Progenitor cell of endocrine pancreas (in vitro differentiated cells): ENCODE results near the gene ABHD5. TPM values are rescaled to one million over a fixed set of nuclear protein-coding genes. Genes with fewer than 3 reads are reported as not detected.
A peak's percentile ranks its signal among the peaks of the same experiment; 100 is the strongest.

Source experiments
- DNase-seq: peaks from one replicate; pipeline ENCODE4 v3.0.0; 2021; ENCODE audit warnings: low spot score; ENCODE audit not compliant: unreplicated experiment
- H3K27ac Mint-ChIP-seq: 2 replicates; pipeline ENCODE4 v1.8.0; 2021; ENCODE audit warnings: mild to moderate bottlenecking, moderate library complexity, mixed read lengths
- H3K27me3 Mint-ChIP-seq: 2 replicates; pipeline ENCODE4 v1.8.0; 2021; ENCODE audit warnings: mixed read lengths
- H3K36me3 Mint-ChIP-seq: 2 replicates; pipeline ENCODE4 v1.8.0; 2022; ENCODE audit warnings: mixed read lengths; ENCODE audit not compliant: insufficient read depth
- H3K4me1 Mint-ChIP-seq: 2 replicates; pipeline ENCODE4 v1.8.0; 2021; ENCODE audit warnings: low read depth, mixed read lengths
- H3K4me3 Mint-ChIP-seq: 2 replicates; pipeline ENCODE4 v1.8.0; 2021; ENCODE audit warnings: low read depth, mild to moderate bottlenecking, moderate library complexity, mixed read lengths
- H3K9me3 Mint-ChIP-seq: 2 replicates; pipeline ENCODE4 v1.8.0; 2021; ENCODE audit warnings: low read depth, mixed read lengths
- CTCF ChIP-seq: fragments of 200-600 bp; sonication (generic); IDR thresholded peaks from one replicate; pipeline ENCODE4 v1.5.0; 2021; ENCODE audit warnings: antibody characterized with exemption, mild to moderate bottlenecking; ENCODE audit not compliant: unreplicated experiment
- total RNA-seq: library from RNA; stranded (reverse); gene quantifications from 2 replicates; pipeline ENCODE4 v1.2.1, GENCODE V29; 2021

The ABHD5 gene
- total RNA-seq, 1 donor from 2014 or later: 14.8 TPM

DNA sequence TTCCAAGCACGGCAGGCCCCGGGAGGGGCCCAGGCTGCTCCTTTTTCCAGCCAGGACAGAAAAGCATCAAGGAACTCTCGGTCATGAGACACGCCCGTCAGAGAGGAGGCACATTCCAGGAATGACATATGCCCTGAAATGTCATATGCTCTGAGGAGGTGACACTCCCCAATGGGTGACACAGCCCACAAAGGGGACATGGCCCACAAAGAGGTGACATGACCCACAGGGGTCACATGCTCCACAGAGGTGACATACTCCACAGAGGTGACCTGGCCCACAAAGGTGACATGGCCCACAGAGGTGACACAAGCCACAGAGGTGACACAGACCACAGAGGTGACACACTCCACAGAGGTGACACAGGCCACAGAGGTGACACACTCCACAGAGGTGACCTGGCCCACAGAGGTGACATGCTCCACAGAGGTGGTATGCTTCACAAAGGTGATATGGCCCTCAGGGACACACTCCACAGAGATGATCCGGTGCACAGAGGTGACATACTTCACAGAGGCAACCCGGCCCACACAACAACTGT lies 79.2 kb downstream of the ABHD5 start:
- Mint-ChIP-seq H3K36me3 (no peaks in the 10 kb centered on the region), H3K4me1 (peaks cover 2% of the 10 kb centered on the region), H3K4me3 (peak overlapping the region; percentile 40), H3K9me3 (no peaks in the 10 kb centered on the region), H3K27ac (no peak overlapping the region), H3K27me3 (peaks cover 32% of the 10 kb centered on the region)
- no peak for TF ChIP-seq CTCF
- DNase-seq: no peak

- Mint-ChIP-seq H3K36me3 (no peaks in the 10 kb centered on the region), H3K27me3 (peaks cover 32% of the 10 kb centered on the region), H3K4me3 (no peak overlapping the region), H3K27ac (no peak overlapping the region), H3K4me1 (peaks cover 2% of the 10 kb centered on the region), H3K9me3 (no peaks in the 10 kb centered on the region)
- no peak for TF ChIP-seq CTCF
- DNase-seq: no peak
These were observed 79.8 kb downstream of the ABHD5 start for GRCh38 chr3:43770426-43771103.

DNA sequence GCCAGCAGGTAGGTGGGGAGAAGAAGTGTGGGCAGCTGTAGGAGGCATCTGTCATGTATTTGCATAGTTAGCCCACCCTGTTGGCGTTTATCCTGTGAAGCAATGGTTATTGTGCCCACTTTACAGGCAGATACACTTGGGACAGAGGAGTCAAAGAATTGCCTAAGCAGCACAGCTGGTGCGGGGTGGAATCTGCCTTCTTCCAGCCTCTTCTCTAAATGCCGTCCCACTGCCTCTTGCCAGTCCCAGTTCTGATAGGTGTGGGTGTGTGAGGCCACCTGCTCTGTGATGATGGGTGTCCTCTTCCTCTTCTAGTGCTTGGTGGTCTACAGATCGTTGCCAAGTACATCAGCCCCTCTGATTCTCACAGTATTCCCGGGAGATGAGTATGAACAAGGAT lies 80.9 kb downstream of the ABHD5 start:
- no peaks in the 10 kb centered on the region for H3K36me3 Mint-ChIP-seq
- H3K27ac Mint-ChIP-seq: no peak overlapping the region
- no peaks in the 10 kb centered on the region for H3K9me3 Mint-ChIP-seq

DNA sequence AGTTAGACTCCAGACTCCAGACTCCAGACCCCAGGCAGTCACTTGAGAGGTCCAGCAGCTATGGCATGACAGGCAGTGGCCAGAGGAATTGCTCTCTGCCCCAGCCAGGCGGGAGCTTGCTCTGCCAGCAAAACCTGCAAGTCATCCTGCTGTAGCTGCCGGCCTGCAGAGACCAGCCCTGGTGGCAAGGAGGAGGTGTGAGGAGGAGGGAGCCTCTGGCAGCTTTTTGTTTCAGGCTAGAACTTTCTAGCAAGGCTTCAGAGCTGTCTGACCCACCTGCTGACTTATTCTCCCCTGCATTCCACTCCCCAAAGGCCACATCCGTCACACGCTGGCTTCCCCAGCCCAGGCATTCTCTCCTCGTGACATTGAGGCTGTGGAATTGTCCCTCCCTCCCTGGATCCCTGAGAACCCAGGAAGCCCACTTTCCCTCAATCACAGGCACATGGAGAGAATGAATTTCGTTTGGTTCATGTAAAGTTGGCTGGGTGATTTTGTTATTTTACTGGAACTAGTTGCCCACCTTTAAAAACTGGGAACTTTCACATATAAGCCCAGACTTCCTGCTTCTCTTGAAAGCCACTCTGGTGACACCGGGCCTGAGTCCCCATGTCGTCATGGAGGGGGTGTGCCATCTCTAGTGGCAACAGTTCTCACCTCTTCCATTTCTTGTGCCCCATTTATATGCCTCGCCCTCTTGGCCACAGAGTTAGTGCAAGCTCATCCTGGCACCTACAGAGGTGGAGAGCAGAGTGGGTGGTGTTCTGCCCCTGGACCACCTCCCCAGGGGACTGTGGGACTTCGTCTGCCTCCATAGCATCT lies 82.7 kb downstream of the ABHD5 start:
- Mint-ChIP-seq H3K4me3 (no peak overlapping the region), H3K9me3 (no peaks in the 10 kb centered on the region)

More for the DNA sequence above, 80.9 kb downstream of the ABHD5 start:
- Mint-ChIP-seq H3K27me3 (peaks cover 34% of the 10 kb centered on the region), H3K4me3 (no peak overlapping the region), H3K4me1 (peaks cover 2% of the 10 kb centered on the region)
- no peak for TF ChIP-seq CTCF
- no peak for DNase-seq

More for the DNA sequence above, 82.7 kb downstream of the ABHD5 start:
- no peak for DNase-seq
- no peak overlapping the region for H3K27ac Mint-ChIP-seq
- no peak for TF ChIP-seq CTCF
- peaks cover 2% of the 10 kb centered on the region for H3K4me1 Mint-ChIP-seq
- H3K36me3 Mint-ChIP-seq: no peaks in the 10 kb centered on the region
- peaks cover 26% of the 10 kb centered on the region for H3K27me3 Mint-ChIP-seq
